Spleen (tissue), 7 donors: ENCODE results near the gene OPN5.

Source experiments
- POLR2A ChIP-seq, 3 donors: fragments of 450-650 bp; IDR thresholded peaks; one replicate each; pipeline ENCODE4 v1.5.1; 2017; ENCODE audit warnings: antibody characterized with exemption in 3 of 3, mild to moderate bottlenecking in 1 of 3
- POLR2AphosphoS5 ChIP-seq, 3 donors: sonication (generic); formaldehyde crosslinking; IDR thresholded peaks; one replicate each; pipeline ENCODE4 v1.5.1; 2017; ENCODE audit warnings: antibody characterized with exemption in 3 of 3
- TF ChIP-seq, protein P1 (sequence below), 11 experiments: fragments of 200-600 bp in 7 of 11; fragments of 450-650 bp in 4 of 11; sonication (generic) in 4 of 11; IDR thresholded peaks in 8 of 11; conservative IDR thresholded peaks in 3 of 11; 1 replicate in 7 of 11; 2 replicates in 4 of 11; pipeline versions ENCODE4 v1.4.0 to v1.8.0; 2016 to 2021; ENCODE audit warnings: antibody characterized with exemption in 11 of 11, inconsistent platforms in 4 of 11, mild to moderate bottlenecking in 1 of 11
- donor health status: DM: no; HTN: no; CAD: no; lungs with moderate emphysema.
- donor health status: DM: no; HTN: no; CAD: no.
- donor health status: DM: no; HTN: no; CAD: no.

DNA sequence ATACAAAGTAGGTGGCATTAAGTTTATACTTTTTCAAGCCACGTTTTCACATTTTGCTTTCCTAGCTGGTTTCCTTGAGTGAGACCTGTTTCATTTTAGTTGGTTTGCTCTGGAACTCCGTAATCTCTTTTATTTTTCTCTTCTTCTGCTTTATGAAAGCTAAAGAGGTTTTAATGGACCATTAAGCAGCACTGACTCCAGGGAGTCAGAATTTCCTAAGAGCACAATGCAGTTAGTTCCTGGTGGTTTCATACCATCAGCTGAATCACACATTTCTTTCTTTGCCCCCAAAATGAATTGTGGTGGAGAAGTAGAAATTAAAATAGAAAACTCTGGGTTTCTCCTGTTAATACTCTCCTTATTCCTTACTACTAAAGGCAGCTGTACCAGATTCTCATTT, 3.4 kb downstream of the OPN5 start:
- TF ChIP-seq, protein P1, sequence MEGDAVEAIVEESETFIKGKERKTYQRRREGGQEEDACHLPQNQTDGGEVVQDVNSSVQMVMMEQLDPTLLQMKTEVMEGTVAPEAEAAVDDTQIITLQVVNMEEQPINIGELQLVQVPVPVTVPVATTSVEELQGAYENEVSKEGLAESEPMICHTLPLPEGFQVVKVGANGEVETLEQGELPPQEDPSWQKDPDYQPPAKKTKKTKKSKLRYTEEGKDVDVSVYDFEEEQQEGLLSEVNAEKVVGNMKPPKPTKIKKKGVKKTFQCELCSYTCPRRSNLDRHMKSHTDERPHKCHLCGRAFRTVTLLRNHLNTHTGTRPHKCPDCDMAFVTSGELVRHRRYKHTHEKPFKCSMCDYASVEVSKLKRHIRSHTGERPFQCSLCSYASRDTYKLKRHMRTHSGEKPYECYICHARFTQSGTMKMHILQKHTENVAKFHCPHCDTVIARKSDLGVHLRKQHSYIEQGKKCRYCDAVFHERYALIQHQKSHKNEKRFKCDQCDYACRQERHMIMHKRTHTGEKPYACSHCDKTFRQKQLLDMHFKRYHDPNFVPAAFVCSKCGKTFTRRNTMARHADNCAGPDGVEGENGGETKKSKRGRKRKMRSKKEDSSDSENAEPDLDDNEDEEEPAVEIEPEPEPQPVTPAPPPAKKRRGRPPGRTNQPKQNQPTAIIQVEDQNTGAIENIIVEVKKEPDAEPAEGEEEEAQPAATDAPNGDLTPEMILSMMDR (IDR thresholded peaks at IDR 0.05 in 8 of 11, conservative IDR thresholded peaks at IDR 0.05 in 3 of 11) = no peak
- no peak for TF ChIP-seq POLR2AphosphoS5 (IDR thresholded peaks at IDR 0.05)
- TF ChIP-seq POLR2A (IDR thresholded peaks at IDR 0.05) = no peak
